PC-3 (cell line): ENCODE data around the gene DEUP1. TPM values are rescaled to one million over a fixed set of nuclear protein-coding genes. Genes with fewer than 3 reads are reported as not detected.

ENCODE experiments used
- ATAC-seq: fragments of 200-7000 bp; cut with Tn5 transposase; 2 replicates; pipeline ENCODE4 v1.9.1; 2020; ENCODE audit warnings: mild to moderate bottlenecking, moderate library complexity
- BruUV-seq: library from RNA; stranded (reverse); fragments of 400-500 nt; replicated peaks from 2 replicates; lab custom pipeline; 2021; lab: Mats Ljungman, UMichigan
- CTCF ChIA-PET: fragments of 300-600 bp; sonication (Branson Sonifier 250); formaldehyde crosslinking; loops from one replicate; lab custom pipeline; 2022; ENCODE audit warnings: antibody characterized with exemption; lab: Charles Lee
- POLR2A ChIA-PET: fragments of 300-600 bp; sonication (Branson Sonifier 250); formaldehyde crosslinking; loops from one replicate; lab custom pipeline; 2022; ENCODE audit warnings: antibody characterized with exemption; ENCODE audit not compliant: unreplicated experiment; lab: Charles Lee
- DNase-seq: peaks from one replicate; pipeline ENCODE4 v3.0.0-alpha.2; 2015
- H2AFZ ChIP-seq: fragments of 300-600 bp; sonication (generic); 2 replicates; pipeline ENCODE4 v1.6.0; 2016; ENCODE audit warnings: antibody characterized with exemption, low read length
- H3F3A ChIP-seq: fragments of 300-600 bp; sonication (generic); one replicate; pipeline ENCODE4 v1.6.0; 2017; ENCODE audit warnings: antibody characterized with exemption, low read length, control low read depth, mild to moderate bottlenecking; ENCODE audit not compliant: unreplicated experiment
- H3K27ac ChIP-seq: fragments of 300-600 bp; sonication (generic); 2 replicates; pipeline ENCODE4 v1.5.1; 2016; ENCODE audit warnings: mild to moderate bottlenecking, low read length
- H3K27me3 ChIP-seq: fragments of 300-600 bp; sonication (generic); 2 replicates; pipeline ENCODE4 v1.6.1; 2016; ENCODE audit warnings: low read length, mixed read lengths
- H3K36me3 ChIP-seq: fragments of 300-600 bp; sonication (generic); 2 replicates; pipeline ENCODE4 v1.6.1; 2016; ENCODE audit warnings: low read depth, mixed run types, low read length, mixed read lengths
- H3K4me1 ChIP-seq: fragments of 300-600 bp; sonication (generic); 2 replicates; pipeline ENCODE4 v1.5.1; 2016; ENCODE audit warnings: low read length; ENCODE audit not compliant: insufficient read depth
- H3K4me2 ChIP-seq: fragments of 300-600 bp; sonication (generic); 2 replicates; pipeline ENCODE4 v1.6.0; 2016; ENCODE audit warnings: low read length
- H3K4me3 ChIP-seq: fragments of 300-600 bp; sonication (generic); 2 replicates; pipeline ENCODE4 v1.5.1; 2016; ENCODE audit warnings: mild to moderate bottlenecking, low read length, mixed read lengths
- H3K79me2 ChIP-seq: fragments of 300-600 bp; sonication (generic); 2 replicates; pipeline ENCODE4 v1.6.1; 2017; ENCODE audit warnings: low read length, mixed read lengths
- H3K9ac ChIP-seq: fragments of 300-600 bp; sonication (generic); 2 replicates; pipeline ENCODE4 v1.6.0; 2016; ENCODE audit warnings: mild to moderate bottlenecking, low read length
- H3K9me2 ChIP-seq: fragments of 300-600 bp; sonication (generic); replicated peaks from 2 replicates; pipeline ENCODE4 v1.6.1; 2016; ENCODE audit warnings: mixed run types, low read length, mixed read lengths
- H3K9me3 ChIP-seq: fragments of 300-600 bp; sonication (generic); 2 replicates; pipeline ENCODE4 v1.6.1; 2016; ENCODE audit warnings: low read length, mixed read lengths
- H4K20me1 ChIP-seq: fragments of 300-600 bp; sonication (generic); 2 replicates; pipeline ENCODE4 v1.6.1; 2016; ENCODE audit warnings: low read length, mixed read lengths
- EZH2 ChIP-seq: fragments of 300-600 bp; sonication (generic); IDR thresholded peaks from one replicate; pipeline ENCODE4 v1.6.1; 2017; ENCODE audit warnings: antibody characterized with exemption, mild to moderate bottlenecking, low read length; ENCODE audit not compliant: unreplicated experiment
- EZH2phosphoT487 ChIP-seq: fragments of 300-600 bp; sonication (generic); IDR thresholded peaks from 2 replicates; pipeline ENCODE4 v1.6.1; 2018; ENCODE audit warnings: mild to moderate bottlenecking, antibody characterized with exemption, low read length, borderline replicate concordance
- intact Hi-C: fragments of 100-400 bp; cut with micrococcal nuclease; formaldehyde crosslinking; loops from 2 replicates; pipeline ENCODE4 v1.9.0; 2023
- total RNA-seq: library from RNA; depleted of rRNA; stranded (reverse); fragments of >200 nt; gene quantifications from 2 replicates; pipeline ENCODE4 v1.2.3, GENCODE V29; 2014
- TF ChIP-seq, protein P1 (sequence below): fragments of 300-600 bp; sonication (generic); conservative IDR thresholded peaks from 2 replicates; pipeline ENCODE4 v1.5.1; 2017; ENCODE audit warnings: antibody characterized with exemption, low read depth, mild to moderate bottlenecking, low read length

Gene DEUP1
- total RNA-seq, 1 experiment from 2014 or later: 0.26 TPM

DNA sequence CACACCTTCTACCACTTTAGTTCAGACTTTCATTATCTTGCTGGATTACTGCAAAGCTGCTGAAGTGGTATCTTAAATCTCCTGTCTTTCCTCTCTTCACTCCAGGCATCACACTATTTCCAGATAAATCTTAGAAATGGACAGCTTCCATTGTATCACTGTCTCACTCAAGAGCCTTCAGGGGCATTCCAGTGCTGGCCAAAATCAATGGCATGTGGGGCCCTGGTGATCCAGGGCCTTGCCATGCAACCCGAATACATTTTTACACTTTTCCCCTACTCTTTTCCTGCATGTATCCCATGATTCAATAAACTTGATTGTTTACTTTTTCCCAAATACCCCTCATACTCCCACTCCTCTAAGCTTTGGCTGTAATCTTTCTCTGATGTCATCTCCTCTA is 39.4 kb upstream of the DEUP1 start:
- BruUV-seq: no TSS peak
- Histone ChIP-seq H4K20me1 (no peaks in the 10 kb centered on the region), H3K27ac (no peak overlapping the region), H3K27me3 (peaks cover 6% of the 10 kb centered on the region; the same call in 1 of the 2 replicates), H3K4me2 (no peak overlapping the region), H3K4me3 (no peak overlapping the region), H3K4me1 (no peaks in the 10 kb centered on the region), H3F3A (no peaks in the 10 kb centered on the region), H3K9me2 (no peaks in the 10 kb centered on the region), H3K9me3 (no peaks in the 10 kb centered on the region), H3K9ac (no peak overlapping the region), H2AFZ (no peak overlapping the region), H3K79me2 (no peaks in the 10 kb centered on the region), H3K36me3 (no peaks in the 10 kb centered on the region)
- ChIA-PET POLR2A (no interaction called here), CTCF (no interaction called here)
- no peak for ATAC-seq
- DNase-seq: no peak
- TF ChIP-seq EZH2 (no peak), EZH2phosphoT487 (no peak)
- TF ChIP-seq, protein P1, sequence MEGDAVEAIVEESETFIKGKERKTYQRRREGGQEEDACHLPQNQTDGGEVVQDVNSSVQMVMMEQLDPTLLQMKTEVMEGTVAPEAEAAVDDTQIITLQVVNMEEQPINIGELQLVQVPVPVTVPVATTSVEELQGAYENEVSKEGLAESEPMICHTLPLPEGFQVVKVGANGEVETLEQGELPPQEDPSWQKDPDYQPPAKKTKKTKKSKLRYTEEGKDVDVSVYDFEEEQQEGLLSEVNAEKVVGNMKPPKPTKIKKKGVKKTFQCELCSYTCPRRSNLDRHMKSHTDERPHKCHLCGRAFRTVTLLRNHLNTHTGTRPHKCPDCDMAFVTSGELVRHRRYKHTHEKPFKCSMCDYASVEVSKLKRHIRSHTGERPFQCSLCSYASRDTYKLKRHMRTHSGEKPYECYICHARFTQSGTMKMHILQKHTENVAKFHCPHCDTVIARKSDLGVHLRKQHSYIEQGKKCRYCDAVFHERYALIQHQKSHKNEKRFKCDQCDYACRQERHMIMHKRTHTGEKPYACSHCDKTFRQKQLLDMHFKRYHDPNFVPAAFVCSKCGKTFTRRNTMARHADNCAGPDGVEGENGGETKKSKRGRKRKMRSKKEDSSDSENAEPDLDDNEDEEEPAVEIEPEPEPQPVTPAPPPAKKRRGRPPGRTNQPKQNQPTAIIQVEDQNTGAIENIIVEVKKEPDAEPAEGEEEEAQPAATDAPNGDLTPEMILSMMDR: no peak
- intact Hi-C loops: no loop called here

DNA sequence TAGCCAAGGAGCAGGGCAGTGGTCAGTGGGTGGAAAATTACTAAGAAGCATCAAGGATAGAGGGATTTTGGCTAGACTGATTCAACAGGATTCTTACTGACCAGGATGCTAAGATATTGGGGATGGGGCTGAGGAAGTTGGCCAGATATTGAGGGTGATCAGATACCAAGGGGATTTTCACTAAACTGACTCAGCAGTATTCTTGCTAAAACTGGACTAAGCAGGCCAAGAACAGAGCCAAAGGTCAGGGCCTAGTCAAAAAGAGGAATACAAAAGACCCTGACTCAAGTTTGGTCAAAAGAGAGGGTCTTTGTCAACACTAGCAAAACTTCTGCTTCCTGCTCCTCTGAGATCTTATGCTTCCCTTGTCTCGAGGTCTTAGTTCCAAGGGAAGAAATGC is 38.6 kb upstream of the DEUP1 start:
- Histone ChIP-seq H4K20me1 (no peaks in the 10 kb centered on the region), H3K36me3 (no peaks in the 10 kb centered on the region), H3K4me3 (no peak overlapping the region), H3K9me2 (no peaks in the 10 kb centered on the region), H3K4me2 (no peak overlapping the region), H3K9ac (no peak overlapping the region), H3F3A (no peaks in the 10 kb centered on the region), H3K27me3 (peaks cover 9% of the 10 kb centered on the region), H3K4me1 (no peaks in the 10 kb centered on the region), H2AFZ (no peak overlapping the region), H3K79me2 (no peaks in the 10 kb centered on the region), H3K9me3 (no peaks in the 10 kb centered on the region), H3K27ac (no peak overlapping the region)
- intact Hi-C loops: no loop called here
- ChIA-PET CTCF (no interaction called here), POLR2A (interaction anchor here (0.6 kb wide), 1 partner anchor 599 kb away, joined by 4 read pairs; no protein-coding TSS in a partner anchor)
- TF ChIP-seq, protein P1: no peak
- no peak for TF ChIP-seq EZH2phosphoT487
- no peak for DNase-seq
- ATAC-seq: no peak
- no TSS peak for BruUV-seq

DNA sequence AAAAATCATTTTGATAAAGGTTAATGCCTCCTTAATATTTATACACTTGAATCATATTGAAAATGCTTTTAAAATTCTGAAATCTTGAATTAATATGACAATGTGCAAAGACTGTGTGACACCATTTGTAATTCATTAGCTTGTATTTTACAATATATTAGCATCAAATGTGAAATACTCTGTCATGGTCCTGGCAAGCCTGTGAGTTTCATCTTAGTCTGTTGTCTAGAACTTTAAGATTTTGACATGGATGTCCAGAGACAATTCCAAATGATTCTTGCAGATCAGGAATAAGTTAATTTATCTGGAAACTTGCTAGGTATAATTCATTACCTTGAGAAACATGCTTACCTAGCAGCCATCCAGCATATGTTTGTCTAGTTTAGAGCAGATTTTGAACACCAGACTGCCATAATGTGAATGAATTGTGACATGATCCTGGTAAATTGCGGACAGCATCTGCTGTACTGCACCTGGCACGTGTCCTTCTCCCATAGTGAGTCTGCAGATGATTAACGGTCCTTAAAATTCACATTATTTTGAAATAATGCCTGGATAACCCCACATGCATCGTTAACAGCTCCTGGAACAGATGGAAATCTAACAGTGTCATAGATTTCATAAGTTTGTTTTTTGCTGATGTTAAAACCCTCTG is 34.5 kb upstream of the DEUP1 start:
- Histone ChIP-seq H3K36me3 (no peaks in the 10 kb centered on the region), H3K4me1 (no peaks in the 10 kb centered on the region), H3K27me3 (peaks cover 14% of the 10 kb centered on the region), H3K9me3 (no peaks in the 10 kb centered on the region), H4K20me1 (no peaks in the 10 kb centered on the region), H3F3A (no peaks in the 10 kb centered on the region), H3K4me3 (no peak overlapping the region), H3K9me2 (no peaks in the 10 kb centered on the region), H3K79me2 (no peaks in the 10 kb centered on the region), H3K4me2 (no peak overlapping the region), H3K9ac (no peak overlapping the region), H2AFZ (no peak overlapping the region), H3K27ac (no peak overlapping the region)
- TF ChIP-seq, protein P1: no peak
- TF ChIP-seq EZH2phosphoT487 (no peak), EZH2 (no peak)
- no TSS peak for BruUV-seq
- intact Hi-C loops: no loop called here
- ChIA-PET CTCF (no interaction called here), POLR2A (no interaction called here)
- DNase-seq: no peak
- ATAC-seq: no peak
